ENCODE data around the gene PPP1R9A.

Gene PPP1R9A

DNA sequence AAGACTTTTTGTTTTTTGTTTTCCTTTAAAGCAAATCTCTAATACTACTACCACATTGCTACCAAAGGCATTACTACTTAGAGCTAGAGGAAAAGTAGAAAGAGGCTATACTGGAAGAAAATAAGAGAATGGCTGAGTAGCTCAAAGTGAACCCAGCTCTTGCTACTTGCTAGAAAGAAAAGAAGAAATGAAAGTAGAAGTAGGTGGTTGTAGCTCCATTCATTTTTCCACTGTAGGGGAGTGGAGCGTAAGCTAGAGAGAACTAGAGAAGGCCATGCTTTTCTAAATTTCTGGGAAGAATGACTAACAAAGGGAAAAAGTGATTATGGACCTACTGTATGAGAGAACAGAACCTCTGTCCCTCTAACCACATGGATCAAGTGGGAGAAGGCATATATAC, 232.5 kb downstream of the PPP1R9A start:
- Histone ChIP-seq H3K79me2 (ENCODE audit: insufficient read depth, low read length) (no peaks in the 10 kb centered on the region), H3K9ac (ENCODE audit: low read depth, low read length) (no peak overlapping the region), H3K9me3 (ENCODE audit: insufficient read depth, low read length, severe bottlenecking) (no peaks in the 10 kb centered on the region), H3K4me2 (ENCODE audit: insufficient read depth, low read length) (no peak overlapping the region), H3K27ac (ENCODE audit: low read length) (no peak overlapping the region), H3K36me3 (ENCODE audit: insufficient read depth, low read length) (no peaks in the 10 kb centered on the region), H4K20me1 (ENCODE audit: insufficient read depth, low read length) (no peaks in the 10 kb centered on the region), H3K27me3 (ENCODE audit: insufficient read depth, low read length, poor library complexity) (no peaks in the 10 kb centered on the region), H3K4me1 (ENCODE audit: insufficient read depth, low read length) (no peaks in the 10 kb centered on the region), H3K4me3 (ENCODE audit: low read depth in 1 of 2, low read length in 2 of 2) (no peak overlapping the region), H2AFZ (ENCODE audit: low read depth, low read length) (no peak overlapping the region)
- ATAC-seq (ENCODE audit: insufficient read depth, low read depth): no peak
- no peak for DNase-seq
- TF ChIP-seq EZH2 (IDR thresholded peaks at IDR 0.05; ENCODE audit: borderline replicate concordance, low read depth, low read length, severe bottlenecking): no peak
- TF ChIP-seq, protein P1, sequence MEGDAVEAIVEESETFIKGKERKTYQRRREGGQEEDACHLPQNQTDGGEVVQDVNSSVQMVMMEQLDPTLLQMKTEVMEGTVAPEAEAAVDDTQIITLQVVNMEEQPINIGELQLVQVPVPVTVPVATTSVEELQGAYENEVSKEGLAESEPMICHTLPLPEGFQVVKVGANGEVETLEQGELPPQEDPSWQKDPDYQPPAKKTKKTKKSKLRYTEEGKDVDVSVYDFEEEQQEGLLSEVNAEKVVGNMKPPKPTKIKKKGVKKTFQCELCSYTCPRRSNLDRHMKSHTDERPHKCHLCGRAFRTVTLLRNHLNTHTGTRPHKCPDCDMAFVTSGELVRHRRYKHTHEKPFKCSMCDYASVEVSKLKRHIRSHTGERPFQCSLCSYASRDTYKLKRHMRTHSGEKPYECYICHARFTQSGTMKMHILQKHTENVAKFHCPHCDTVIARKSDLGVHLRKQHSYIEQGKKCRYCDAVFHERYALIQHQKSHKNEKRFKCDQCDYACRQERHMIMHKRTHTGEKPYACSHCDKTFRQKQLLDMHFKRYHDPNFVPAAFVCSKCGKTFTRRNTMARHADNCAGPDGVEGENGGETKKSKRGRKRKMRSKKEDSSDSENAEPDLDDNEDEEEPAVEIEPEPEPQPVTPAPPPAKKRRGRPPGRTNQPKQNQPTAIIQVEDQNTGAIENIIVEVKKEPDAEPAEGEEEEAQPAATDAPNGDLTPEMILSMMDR (IDR thresholded peaks at IDR 0.05; ENCODE audit: borderline replicate concordance, extremely low read depth, low read length, poor library complexity, severe bottlenecking): no peak

DNA sequence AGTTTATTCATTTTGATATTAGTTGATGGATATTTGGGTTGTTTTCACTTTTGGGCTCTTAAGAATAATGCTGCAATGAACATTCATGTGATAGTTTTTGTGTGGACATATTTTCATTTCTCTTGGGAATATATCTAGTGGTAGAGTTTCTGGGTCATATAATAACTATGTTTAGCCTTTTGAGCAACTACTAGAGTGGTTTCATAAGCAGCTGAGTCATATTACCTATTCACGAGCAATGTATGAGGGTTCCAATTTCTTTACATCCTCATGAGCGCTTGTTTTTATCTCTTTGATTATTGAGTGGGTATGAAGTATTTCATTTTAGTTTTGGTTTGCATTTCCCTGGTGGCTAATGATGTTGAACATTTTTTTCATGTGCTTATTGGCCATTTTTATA, 234.4 kb downstream of the PPP1R9A start:
- DNase-seq (no peak), ATAC-seq (ENCODE audit: insufficient read depth, low read depth) (no peak)
- no peak overlapping the region for H3K4me3 ChIP-seq (ENCODE audit: low read depth in 1 of 2, low read length in 2 of 2)
- H3K4me1 ChIP-seq (ENCODE audit: insufficient read depth, low read length): no peaks in the 10 kb centered on the region
- no peaks in the 10 kb centered on the region for H3K36me3 ChIP-seq (ENCODE audit: insufficient read depth, low read length)
- no peaks in the 10 kb centered on the region for H3K79me2 ChIP-seq (ENCODE audit: insufficient read depth, low read length)
- H3K4me2 ChIP-seq (ENCODE audit: insufficient read depth, low read length): no peak overlapping the region
- no peaks in the 10 kb centered on the region for H3K9me3 ChIP-seq (ENCODE audit: insufficient read depth, low read length, severe bottlenecking)
- no peak overlapping the region for H3K9ac ChIP-seq (ENCODE audit: low read depth, low read length)
- TF ChIP-seq, protein P1 (IDR thresholded peaks at IDR 0.05; ENCODE audit: borderline replicate concordance, extremely low read depth, low read length, poor library complexity, severe bottlenecking): no peak
- TF ChIP-seq EZH2 (IDR thresholded peaks at IDR 0.05; ENCODE audit: borderline replicate concordance, low read depth, low read length, severe bottlenecking): no peak
- H2AFZ ChIP-seq (ENCODE audit: low read depth, low read length): no peak overlapping the region
- no peak overlapping the region for H3K27ac ChIP-seq (ENCODE audit: low read length)
- no peaks in the 10 kb centered on the region for H4K20me1 ChIP-seq (ENCODE audit: insufficient read depth, low read length)
- H3K27me3 ChIP-seq (ENCODE audit: insufficient read depth, low read length, poor library complexity): no peaks in the 10 kb centered on the region

DNA sequence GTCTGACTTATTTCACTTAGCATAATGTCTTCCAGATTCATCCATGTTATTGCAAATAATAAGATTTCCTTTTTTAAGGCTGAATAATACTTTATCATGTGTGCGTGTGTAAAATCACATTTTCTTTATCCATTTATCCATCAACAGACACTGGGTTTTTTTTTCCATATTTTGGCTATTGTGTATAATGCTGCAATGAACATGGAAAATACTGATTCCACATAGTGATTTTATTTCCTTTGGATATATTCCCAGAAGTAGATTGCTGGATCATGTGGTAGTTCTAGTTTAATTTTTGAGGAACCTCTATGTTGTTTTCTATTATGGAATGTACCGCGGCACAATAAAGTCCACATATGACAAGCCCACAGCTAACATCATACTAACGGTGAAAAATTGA, 236.9 kb downstream of the PPP1R9A start:
- H3K36me3 ChIP-seq (ENCODE audit: insufficient read depth, low read length): no peaks in the 10 kb centered on the region
- no peak overlapping the region for H3K9ac ChIP-seq (ENCODE audit: low read depth, low read length)

More for the DNA sequence above, 236.9 kb downstream of the PPP1R9A start:
- Histone ChIP-seq H2AFZ (ENCODE audit: low read depth, low read length) (no peak overlapping the region), H3K27me3 (ENCODE audit: insufficient read depth, low read length, poor library complexity) (no peaks in the 10 kb centered on the region), H3K4me1 (ENCODE audit: insufficient read depth, low read length) (no peaks in the 10 kb centered on the region), H3K9me3 (ENCODE audit: insufficient read depth, low read length, severe bottlenecking) (no peaks in the 10 kb centered on the region), H3K27ac (ENCODE audit: low read length) (no peak overlapping the region), H3K4me2 (ENCODE audit: insufficient read depth, low read length) (no peak overlapping the region), H4K20me1 (ENCODE audit: insufficient read depth, low read length) (no peaks in the 10 kb centered on the region), H3K79me2 (ENCODE audit: insufficient read depth, low read length) (no peaks in the 10 kb centered on the region), H3K4me3 (ENCODE audit: low read depth in 1 of 2, low read length in 2 of 2) (no peak overlapping the region)
- no peak for TF ChIP-seq EZH2 (IDR thresholded peaks at IDR 0.05; ENCODE audit: borderline replicate concordance, low read depth, low read length, severe bottlenecking)
- TF ChIP-seq, protein P1 (IDR thresholded peaks at IDR 0.05; ENCODE audit: borderline replicate concordance, extremely low read depth, low read length, poor library complexity, severe bottlenecking): no peak
- no peak for ATAC-seq (ENCODE audit: insufficient read depth, low read depth)
- DNase-seq: no peak
